RWPE2 (cell line): ENCODE measurements around the gene MATCAP1.
A peak's percentile ranks its signal among the peaks of the same experiment; 100 is the strongest.

Source experiments
- ATAC-seq: fragments of 200-7000 bp; cut with Tn5 transposase; 3 replicates; pipeline ENCODE4 v1.9.1; 2021; ENCODE audit warnings: low read depth
- DNase-seq: peaks from one replicate; pipeline ENCODE4 v3.0.0-alpha.2; 2020; ENCODE audit warnings: low spot score
- H3K27ac ChIP-seq: fragments of 450-650 bp; 2 replicates; pipeline ENCODE4 v1.5.1; 2017; ENCODE audit warnings: mild to moderate bottlenecking; ENCODE audit not compliant: poor library complexity, severe bottlenecking
- H3K27me3 ChIP-seq: fragments of 250-450 bp; sonication (Bioruptor Pico); 2 replicates; pipeline ENCODE4 v1.5.1; 2021; ENCODE audit warnings: mild to moderate bottlenecking, moderate library complexity; ENCODE audit not compliant: insufficient read depth, poor library complexity, severe bottlenecking
- H3K36me3 ChIP-seq: fragments of 250-450 bp; sonication (Bioruptor Pico); 2 replicates; pipeline ENCODE4 v1.5.1; 2020; ENCODE audit warnings: low read depth, mild to moderate bottlenecking, moderate library complexity
- H3K4me1 ChIP-seq: fragments of 250-450 bp; sonication (Bioruptor Pico); 2 replicates; pipeline ENCODE4 v1.5.1; 2021; ENCODE audit warnings: mild to moderate bottlenecking, moderate library complexity; ENCODE audit not compliant: insufficient read depth, poor library complexity, severe bottlenecking
- H3K4me3 ChIP-seq: fragments of 250-450 bp; sonication (Bioruptor Pico); 2 replicates; pipeline ENCODE4 v1.5.1; 2021; ENCODE audit warnings: mild to moderate bottlenecking, moderate library complexity; ENCODE audit not compliant: severe bottlenecking
- H3K9me3 ChIP-seq: fragments of 250-450 bp; sonication (Bioruptor Pico); 2 replicates; pipeline ENCODE4 v1.5.1; 2021; ENCODE audit warnings: mild to moderate bottlenecking, moderate library complexity; ENCODE audit not compliant: severe bottlenecking
- TF ChIP-seq, protein P1 (sequence below): fragments of 450-650 bp; IDR thresholded peaks from one replicate; pipeline ENCODE4 v1.5.1; 2017; ENCODE audit warnings: mild to moderate bottlenecking, moderate library complexity; ENCODE audit not compliant: poor library complexity, severe bottlenecking

MATCAP1 gene

DNA sequence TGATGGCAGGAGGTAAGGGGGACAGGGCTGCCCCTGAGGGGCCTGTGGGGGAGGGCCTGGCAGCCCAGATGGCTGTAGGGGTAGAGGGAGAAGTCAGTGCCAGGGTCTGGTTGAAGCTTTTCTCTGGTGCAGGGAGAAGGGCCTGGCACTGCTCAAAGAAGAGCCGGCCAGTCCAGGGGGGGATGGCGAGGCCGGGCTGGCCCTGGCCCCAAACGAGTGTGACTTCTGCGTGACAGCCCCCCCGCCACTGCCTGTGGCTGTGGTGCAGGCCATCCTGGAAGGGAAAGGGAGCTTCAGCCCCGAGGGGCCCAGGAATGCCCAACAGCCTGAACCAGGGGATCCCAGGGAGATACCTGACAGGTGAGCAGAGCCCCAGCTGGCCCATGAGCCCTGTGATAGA lies 16.2 kb downstream of the MATCAP1 start:
- no peak overlapping the region for H3K4me3 ChIP-seq
- H3K9me3 ChIP-seq, result no peaks in the 10 kb centered on the region
- TF ChIP-seq, protein P1, sequence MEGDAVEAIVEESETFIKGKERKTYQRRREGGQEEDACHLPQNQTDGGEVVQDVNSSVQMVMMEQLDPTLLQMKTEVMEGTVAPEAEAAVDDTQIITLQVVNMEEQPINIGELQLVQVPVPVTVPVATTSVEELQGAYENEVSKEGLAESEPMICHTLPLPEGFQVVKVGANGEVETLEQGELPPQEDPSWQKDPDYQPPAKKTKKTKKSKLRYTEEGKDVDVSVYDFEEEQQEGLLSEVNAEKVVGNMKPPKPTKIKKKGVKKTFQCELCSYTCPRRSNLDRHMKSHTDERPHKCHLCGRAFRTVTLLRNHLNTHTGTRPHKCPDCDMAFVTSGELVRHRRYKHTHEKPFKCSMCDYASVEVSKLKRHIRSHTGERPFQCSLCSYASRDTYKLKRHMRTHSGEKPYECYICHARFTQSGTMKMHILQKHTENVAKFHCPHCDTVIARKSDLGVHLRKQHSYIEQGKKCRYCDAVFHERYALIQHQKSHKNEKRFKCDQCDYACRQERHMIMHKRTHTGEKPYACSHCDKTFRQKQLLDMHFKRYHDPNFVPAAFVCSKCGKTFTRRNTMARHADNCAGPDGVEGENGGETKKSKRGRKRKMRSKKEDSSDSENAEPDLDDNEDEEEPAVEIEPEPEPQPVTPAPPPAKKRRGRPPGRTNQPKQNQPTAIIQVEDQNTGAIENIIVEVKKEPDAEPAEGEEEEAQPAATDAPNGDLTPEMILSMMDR, result no peak
- no peak for ATAC-seq
- no peaks in the 10 kb centered on the region for H3K27me3 ChIP-seq
- no peak overlapping the region for H3K27ac ChIP-seq
- H3K4me1 ChIP-seq, result peaks cover 12% of the 10 kb centered on the region
- DNase-seq, result no peak
- H3K36me3 ChIP-seq, result no peaks in the 10 kb centered on the region

DNA sequence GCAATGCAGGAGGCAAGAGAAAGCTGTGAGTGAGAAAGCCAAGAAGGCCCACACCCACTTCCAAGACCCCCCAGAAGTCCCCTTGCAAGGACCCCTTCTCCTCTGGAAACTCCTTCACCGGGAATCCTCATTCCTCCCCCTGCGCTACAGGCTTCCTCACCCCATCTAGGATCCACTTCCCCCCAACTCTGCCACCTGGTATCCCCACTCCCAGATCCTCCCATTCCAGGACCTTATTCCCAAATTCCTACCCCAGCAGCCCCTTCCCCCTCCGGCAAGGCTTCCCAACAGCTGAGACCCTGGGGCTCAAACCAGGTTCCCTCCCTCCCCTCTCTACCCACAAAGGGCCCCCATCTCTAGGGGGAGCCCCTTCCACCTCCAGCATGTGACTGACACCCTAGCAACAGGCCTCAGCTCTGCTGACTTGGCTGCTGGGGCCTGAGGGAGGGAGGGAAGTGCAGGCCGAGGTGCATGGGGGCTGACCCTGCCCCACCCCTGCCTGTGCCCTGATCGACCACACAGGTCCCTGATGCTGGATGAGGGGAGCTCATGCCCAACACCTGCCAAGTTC lies 17.1 kb downstream of the MATCAP1 start:
- TF ChIP-seq, protein P1, result no peak
- no peak overlapping the region for H3K27ac ChIP-seq
- DNase-seq (no peak), ATAC-seq (no peak)
- H3K4me1 ChIP-seq, result peaks cover 12% of the 10 kb centered on the region
- H3K36me3 ChIP-seq, result no peaks in the 10 kb centered on the region
- H3K27me3 ChIP-seq, result no peaks in the 10 kb centered on the region
- no peaks in the 10 kb centered on the region for H3K9me3 ChIP-seq
- H3K4me3 ChIP-seq, result no peak overlapping the region

DNA sequence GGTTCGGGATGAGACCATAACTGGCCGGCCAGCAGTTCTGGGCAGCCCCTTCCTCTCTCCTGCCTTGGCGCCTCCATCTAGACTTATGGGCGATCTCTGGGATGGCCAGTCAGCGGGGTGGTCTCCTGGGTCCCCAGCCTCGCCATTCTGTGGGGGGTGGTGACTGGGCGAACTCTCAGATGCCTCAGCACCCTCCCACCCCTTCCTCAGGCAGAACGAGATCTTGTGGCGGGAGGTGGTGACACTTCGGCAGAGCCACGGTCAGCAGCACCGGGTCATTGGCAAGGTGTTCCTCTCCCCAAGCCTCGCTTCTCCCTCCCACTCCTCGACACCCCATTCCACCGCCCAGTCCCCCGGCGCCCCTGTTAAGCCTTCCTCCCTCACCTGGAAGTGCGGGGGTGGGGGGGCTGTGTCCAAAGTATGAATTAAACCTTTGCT lies 17.6 kb downstream of the MATCAP1 start:
- no peaks in the 10 kb centered on the region for H3K36me3 ChIP-seq
- no peak overlapping the region for H3K4me3 ChIP-seq
- H3K4me1 ChIP-seq, result peaks cover 9% of the 10 kb centered on the region
- no peak for ATAC-seq
- no peaks in the 10 kb centered on the region for H3K27me3 ChIP-seq
- H3K9me3 ChIP-seq, result no peaks in the 10 kb centered on the region
- no peak overlapping the region for H3K27ac ChIP-seq
- DNase-seq, result no peak
- TF ChIP-seq, protein P1, result no peak

DNA sequence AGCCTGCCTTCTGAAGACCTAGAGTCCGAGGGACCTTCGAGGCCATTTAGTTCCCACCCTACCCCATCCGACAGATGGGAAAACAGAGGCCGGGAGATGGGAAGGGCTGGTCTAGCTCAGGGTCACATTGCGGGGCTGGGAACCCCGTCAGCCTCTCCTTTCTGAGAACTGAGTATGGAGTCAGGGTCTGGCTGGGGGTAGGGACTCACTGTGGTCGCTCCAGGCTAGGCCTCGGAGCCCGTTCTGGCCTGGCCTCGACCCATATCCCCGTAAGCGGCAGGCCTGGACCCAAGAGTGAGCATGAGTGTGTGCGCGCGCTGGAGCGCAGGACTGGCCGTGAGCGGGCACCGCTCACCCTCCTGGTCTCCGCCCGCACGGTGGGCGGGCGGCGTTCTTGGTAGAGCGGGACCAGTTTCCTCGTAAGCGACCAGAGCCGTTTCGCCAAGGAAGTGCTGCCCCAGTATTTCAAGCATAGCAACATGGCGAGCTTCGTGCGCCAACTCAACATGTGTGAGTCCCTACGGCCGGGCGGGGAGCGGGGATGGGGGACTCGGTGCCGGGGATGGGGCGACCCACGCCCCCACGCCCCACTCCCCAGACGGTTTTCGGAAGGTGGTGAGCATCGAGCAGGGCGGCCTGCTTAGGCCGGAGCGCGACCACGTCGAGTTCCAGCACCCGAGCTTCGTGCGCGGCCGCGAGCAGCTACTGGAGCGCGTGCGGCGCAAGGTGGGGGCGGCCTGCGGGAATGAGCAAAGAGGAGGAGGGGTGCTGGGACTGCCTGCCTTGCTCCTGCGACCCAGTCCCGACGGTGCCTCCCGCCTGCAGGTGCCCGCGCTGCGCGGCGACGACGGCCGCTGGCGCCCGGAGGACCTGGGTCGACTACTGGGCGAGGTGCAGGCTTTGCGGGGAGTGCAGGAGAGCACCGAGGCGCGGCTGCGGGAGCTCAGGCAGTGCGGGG lies 18.4 kb downstream of the MATCAP1 start:
- Histone ChIP-seq H3K27me3 (no peaks in the 10 kb centered on the region), H3K4me1 (peaks cover 4% of the 10 kb centered on the region), H3K36me3 (no peaks in the 10 kb centered on the region), H3K27ac (no peak overlapping the region), H3K4me3 (no peak overlapping the region), H3K9me3 (no peaks in the 10 kb centered on the region)
- TF ChIP-seq, protein P1, result no peak
- DNase-seq (no peak), ATAC-seq (no peak)

DNA sequence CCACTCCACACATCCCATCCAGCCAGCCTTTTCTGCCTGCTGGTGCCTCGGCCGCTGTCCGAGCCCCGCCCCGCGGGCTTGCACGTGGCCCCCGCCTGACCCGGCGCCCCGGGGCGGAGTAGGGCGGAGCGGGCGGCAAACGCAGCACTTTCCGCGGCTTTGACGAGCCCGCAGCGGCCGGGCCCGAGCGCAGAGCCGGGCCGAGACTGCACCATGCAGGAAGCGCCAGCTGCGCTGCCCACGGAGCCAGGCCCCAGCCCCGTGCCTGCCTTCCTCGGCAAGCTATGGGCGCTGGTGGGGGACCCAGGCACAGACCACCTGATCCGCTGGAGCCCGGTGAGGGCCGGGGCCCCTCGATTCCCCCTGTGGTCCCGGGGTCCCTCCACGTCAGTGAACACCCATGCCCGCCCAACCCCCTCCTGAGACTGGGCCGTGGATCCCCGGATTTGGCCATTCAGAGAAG lies 19.1 kb downstream of the MATCAP1 start, which contains the start of gene HSF4:
Gene HSF4, plus strand, starts transcription at position 147 of the 463 bp plus-strand sequence. Its CDS starts 67 bp downstream, at position 214.
- Histone ChIP-seq H3K4me1 (peaks cover 1% of the 10 kb centered on the region), H3K9me3 (no peaks in the 10 kb centered on the region), H3K27me3 (no peaks in the 10 kb centered on the region), H3K27ac (peak within 1 kb of the TSS; percentile 43), H3K36me3 (no peaks in the 10 kb centered on the region), H3K4me3 (peak within 1 kb of the TSS; percentile 35)
- TF ChIP-seq, protein P1, result no peak
- ATAC-seq (0 out of 3 replicates have a peak, but pooled peaks have one; percentile 3), DNase-seq (no peak)
